HCT116 (cell line): ENCODE measurements around the gene SFXN3. TPM values are rescaled to one million over a fixed set of nuclear protein-coding genes. Genes with fewer than 3 reads are reported as not detected.

Experiments used
- ATAC-seq: fragments of 200-7000 bp; cut with Tn5 transposase; 2 replicates; pipeline ENCODE4 v1.9.1; 2020; ENCODE audit warnings: mild to moderate bottlenecking, moderate library complexity
- BruUV-seq: library from RNA; stranded (reverse); fragments of 400-500 nt; replicated peaks from 2 replicates; lab custom pipeline; 2021; lab: Mats Ljungman, UMichigan
- CTCF ChIA-PET: fragments of 300-600 bp; sonication (Branson Sonifier 250); formaldehyde crosslinking; loops from one replicate; lab custom pipeline; 2021; ENCODE audit warnings: antibody characterized with exemption; lab: Charles Lee
- POLR2A ChIA-PET: fragments of 300-600, 350-600 bp; sonication (Branson Sonifier 250); formaldehyde crosslinking; loops from one replicate; lab custom pipeline; 2021; ENCODE audit warnings: antibody characterized with exemption; lab: Charles Lee
- RAD21 ChIA-PET, 2 experiments: fragments of 300-600 bp; sonication (Branson Sonifier 250); formaldehyde crosslinking; loops; one replicate each; lab custom pipeline; 2023; ENCODE audit warnings: low total read pairs in 2 of 2; ENCODE audit not compliant: uncharacterized antibody in 2 of 2, unreplicated experiment in 2 of 2, low non-redundant PET in 1 of 2; lab: Charles Lee
- DNase-seq: peaks from one replicate; pipeline ENCODE4 v3.0.0-alpha.2; 2010; ENCODE audit warnings: low read depth, low spot score
- H2AFZ ChIP-seq: fragments of 200-600 bp; shearing (Covaris generic), sonication (generic); 2 replicates; pipeline ENCODE4 v1.6.1; 2017; ENCODE audit warnings: low read depth, mixed run types, mixed read lengths, antibody characterized with exemption, low read length; ENCODE audit not compliant: poor library complexity, severe bottlenecking
- H3K27ac ChIP-seq: 2 replicates; pipeline ENCODE4 v1.5.1; 2012; ENCODE audit warnings: low read depth, low read length
- H3K27me3 ChIP-seq: fragments of 200-600 bp; sonication (generic); 2 replicates; pipeline ENCODE4 v1.6.1; 2016; ENCODE audit warnings: mixed run types, low read length, mixed read lengths; ENCODE audit not compliant: insufficient read depth
- H3K36me3 ChIP-seq, 2 experiments: fragments of 200-500 bp in 1 of 2; fragments of 200-600 bp in 1 of 2; sonication (Bioruptor generic) in 1 of 2; sonication (generic) in 1 of 2; 2 replicates each; pipeline versions ENCODE4 v1.5.1 to v1.6.1; 2014 to 2016; ENCODE audit warnings: low read length in 2 of 2, inconsistent platforms in 1 of 2, mixed read lengths in 1 of 2, mixed run types in 1 of 2; ENCODE audit not compliant: insufficient read depth in 2 of 2, control insufficient read depth in 1 of 2
- H3K4me1 ChIP-seq, 2 experiments: fragments of 200-600 bp in 1 of 2; sonication (generic) in 1 of 2; 2 replicates each; pipeline versions ENCODE4 v1.5.1 to v1.6.1; 2012 to 2017; ENCODE audit warnings: low read length in 2 of 2, inconsistent platforms in 1 of 2, mild to moderate bottlenecking in 1 of 2, mixed read lengths in 1 of 2, mixed run types in 1 of 2, moderate library complexity in 1 of 2; ENCODE audit not compliant: insufficient read depth in 2 of 2, control insufficient read depth in 1 of 2
- H3K4me2 ChIP-seq: fragments of 200-600 bp; sonication (generic); 2 replicates; pipeline ENCODE4 v1.6.1; 2017; ENCODE audit warnings: mixed run types, low read length, mixed read lengths
- H3K4me3 ChIP-seq, 2 experiments: fragments of 200-600 bp in 1 of 2; sonication (generic) in 1 of 2; replicated peaks in 1 of 2; 2 replicates each; pipeline ENCODE4 v1.5.1; 2011 to 2016; ENCODE audit warnings: low read length in 2 of 2, control low read depth in 1 of 2, low read depth in 1 of 2, mild to moderate bottlenecking in 1 of 2, mixed read lengths in 1 of 2, mixed run types in 1 of 2
- H3K79me2 ChIP-seq: fragments of 200-600 bp; sonication (generic); 2 replicates; pipeline ENCODE4 v1.6.1; 2017; ENCODE audit warnings: mild to moderate bottlenecking, mixed run types, low read length, moderate library complexity, mixed read lengths; ENCODE audit not compliant: insufficient read depth
- H3K9ac ChIP-seq: fragments of 200-600 bp; sonication (generic); 2 replicates; pipeline ENCODE4 v1.6.1; 2016; ENCODE audit warnings: low read length, mixed read lengths
- H3K9me2 ChIP-seq: fragments of 200-600 bp; sonication (generic), shearing (Covaris generic); 2 replicates; pipeline ENCODE4 v1.6.1; 2017; ENCODE audit warnings: mixed run types, mild to moderate bottlenecking, moderate library complexity; ENCODE audit not compliant: insufficient read depth
- H3K9me3 ChIP-seq, 2 experiments: fragments of 200-500 bp in 1 of 2; fragments of 200-600 bp in 1 of 2; sonication (Bioruptor generic) in 1 of 2; sonication (generic) in 1 of 2; 2 replicates each; pipeline ENCODE4 v1.6.1; 2014 to 2017; ENCODE audit warnings: low read length in 2 of 2, mixed read lengths in 2 of 2, inconsistent platforms in 1 of 2, low read depth in 1 of 2, mild to moderate bottlenecking in 1 of 2, mixed run types in 1 of 2, moderate library complexity in 1 of 2; ENCODE audit not compliant: control insufficient read depth in 1 of 2, insufficient read depth in 1 of 2
- H4K20me1 ChIP-seq: fragments of 200-600 bp; sonication (generic), shearing (Covaris generic); 2 replicates; pipeline ENCODE4 v1.6.1; 2017; ENCODE audit warnings: mixed run types, mild to moderate bottlenecking, moderate library complexity; ENCODE audit not compliant: insufficient read depth
- ATF3 ChIP-seq: IDR thresholded peaks from 2 replicates; pipeline ENCODE4 v1.6.1; 2012
- CEBPB ChIP-seq: IDR thresholded peaks from 2 replicates; pipeline ENCODE4 v1.6.1; 2012; ENCODE audit warnings: low read depth
- ELF1 ChIP-seq: IDR thresholded peaks from 2 replicates; pipeline ENCODE4 v1.6.1; 2012; ENCODE audit warnings: low read depth, borderline replicate concordance
- EZH2 ChIP-seq: fragments of 200-600 bp; sonication (generic); IDR thresholded peaks from 2 replicates; pipeline ENCODE4 v1.6.1; 2017; ENCODE audit warnings: antibody characterized with exemption, mixed run types
- FOSL1 ChIP-seq: IDR thresholded peaks from 2 replicates; pipeline ENCODE4 v1.6.1; 2012; ENCODE audit warnings: low read depth
- POLR2A ChIP-seq: IDR thresholded peaks from 2 replicates; pipeline ENCODE4 v1.7.0; 2011; ENCODE audit warnings: borderline replicate concordance; ENCODE audit not compliant: insufficient read depth, insufficient read length; ENCODE audit errors: extremely low read depth
- SRF ChIP-seq: IDR thresholded peaks from 2 replicates; pipeline ENCODE4 v1.6.1; 2012; ENCODE audit warnings: low read depth
- YY1 ChIP-seq: IDR thresholded peaks from 2 replicates; pipeline ENCODE4 v1.6.1; 2011; ENCODE audit warnings: low read length, low read depth, moderate library complexity, mild to moderate bottlenecking; ENCODE audit not compliant: insufficient replicate concordance; ENCODE audit errors: extremely low read depth
- ZFX ChIP-seq: fragments of 450-650 bp; IDR thresholded peaks from 2 replicates; pipeline ENCODE4 v1.6.1; 2017
- intact Hi-C: fragments of 100-400 bp; cut with micrococcal nuclease; formaldehyde crosslinking; loops from 2 replicates; pipeline ENCODE4 v1.10.0; 2022
- total RNA-seq: library from RNA; stranded (reverse); gene quantifications from one replicate; pipeline ENCODE4 v1.2.1, GENCODE V29; 2021; ENCODE audit not compliant: unreplicated experiment

The SFXN3 gene
- total RNA-seq, 1 experiment from 2014 or later, result 52.5 TPM

GRCh38 chr10:101007099-101007711 is 23.8 kb upstream of the SFXN3 start:
- TF ChIP-seq FOSL1 (no peak), EZH2 (no peak), POLR2A (no peak), SRF (no peak), ZFX (no peak), CEBPB (no peak), ATF3 (no peak), ELF1 (no peak), YY1 (no peak)
- TF ChIP-seq, all 23 proteins: peak for 0

More at GRCh38 chr10:101007099-101007711, 23.8 kb upstream of the SFXN3 start:
- ChIA-PET POLR2A (interaction anchor here (1.3 to 1.7 kb wide), 2 partner anchors 9 to 11 kb away, joined by 4 to 5 read pairs; no protein-coding TSS in a partner anchor), RAD21 (no interaction called here), CTCF (interaction anchor here (1.0 to 6.6 kb wide), 5 partner anchors 8 to 24 kb away, joined by 3 to 118 read pairs (median 3); partner anchors contain the start of genes LZTS2, PDZD7 and SFXN3)
- DNase-seq (no peak), ATAC-seq (no peak)
- no peak overlapping the region for H2AFZ ChIP-seq
- H3K4me2 ChIP-seq, result no peak overlapping the region
- peaks cover 13 to 36% of the 10 kb centered on the region in 2 experiments for H3K4me1 ChIP-seq
- BruUV-seq, result no TSS peak
- no peak overlapping the region; the same call in 1 of the 2 replicates for H3K27ac ChIP-seq
- no peaks in the 10 kb centered on the region for H4K20me1 ChIP-seq
- H3K79me2 ChIP-seq, result peaks cover 13% of the 10 kb centered on the region; the same call in 1 of the 2 replicates
- intact Hi-C loops, result no loop called here
- no peaks in the 10 kb centered on the region for H3K9me3 ChIP-seq
- H3K4me3 ChIP-seq, result no peak overlapping the region
- peaks cover 12 to 15% of the 10 kb centered on the region in 2 experiments; a peak in 3 of 4 replicates for H3K36me3 ChIP-seq
- H3K9ac ChIP-seq, result no peak overlapping the region
- H3K27me3 ChIP-seq, result no peaks in the 10 kb centered on the region
- no peaks in the 10 kb centered on the region for H3K9me2 ChIP-seq
